A673 (cell line): ENCODE measurements around the gene MID1. TPM values are rescaled to one million over a fixed set of nuclear protein-coding genes. Genes with fewer than 3 reads are reported as not detected.

Experiments
- BruUV-seq: library from RNA; stranded (reverse); fragments of 400-500 nt; replicated peaks from 2 replicates; lab custom pipeline; 2021; lab: Mats Ljungman, UMichigan
- CTCF ChIA-PET: fragments of 300-600 bp; sonication (Branson Sonifier 250); formaldehyde crosslinking; loops from one replicate; lab custom pipeline; 2022; ENCODE audit warnings: antibody characterized with exemption; lab: Charles Lee
- POLR2A ChIA-PET: fragments of 300-600 bp; sonication (Branson Sonifier 250); formaldehyde crosslinking; loops from one replicate; lab custom pipeline; 2022; ENCODE audit warnings: antibody characterized with exemption; ENCODE audit not compliant: low non-redundant PET; lab: Charles Lee
- DNase-seq: peaks from one replicate; pipeline ENCODE4 v3.0.0-alpha.2; 2015; ENCODE audit warnings: low spot score
- H3K27ac ChIP-seq: fragments of 200-600 bp; sonication (generic); 2 replicates; pipeline ENCODE4 v1.5.1; 2016; ENCODE audit warnings: mixed run types, low read depth, mild to moderate bottlenecking, mixed read lengths, antibody characterized with exemption, low read length; ENCODE audit not compliant: poor library complexity, severe bottlenecking
- H3K27me3 ChIP-seq: fragments of 200-600 bp; sonication (generic); replicated peaks from 2 replicates; pipeline ENCODE4 v1.6.1; 2017; ENCODE audit warnings: mixed run types, low read depth, mild to moderate bottlenecking, mixed read lengths, antibody characterized with exemption, low read length; ENCODE audit not compliant: insufficient read depth, poor library complexity
- H3K36me3 ChIP-seq: fragments of 200-600 bp; sonication (generic); 2 replicates; pipeline ENCODE4 v1.6.1; 2016; ENCODE audit warnings: mixed run types, mild to moderate bottlenecking, mixed read lengths, antibody characterized with exemption, low read length; ENCODE audit not compliant: insufficient read depth, poor library complexity, severe bottlenecking
- H3K4me1 ChIP-seq: fragments of 200-600 bp; sonication (generic); 2 replicates; pipeline ENCODE4 v1.6.1; 2017; ENCODE audit warnings: mixed run types, mild to moderate bottlenecking, mixed read lengths, antibody characterized with exemption, low read length; ENCODE audit not compliant: insufficient read depth, poor library complexity, severe bottlenecking
- H3K4me3 ChIP-seq: fragments of 200-600 bp; sonication (generic); 2 replicates; pipeline ENCODE4 v1.5.1; 2016; ENCODE audit warnings: low read depth, mixed run types, mild to moderate bottlenecking, mixed read lengths, low read length; ENCODE audit not compliant: poor library complexity, severe bottlenecking
- H3K9me3 ChIP-seq: fragments of 200-600 bp; sonication (generic); 2 replicates; pipeline ENCODE4 v1.6.1; 2016; ENCODE audit warnings: mixed run types, low read depth, mild to moderate bottlenecking, mixed read lengths, antibody characterized with exemption, low read length; ENCODE audit not compliant: poor library complexity, severe bottlenecking
- EZH2 ChIP-seq: fragments of 200-600 bp; sonication (generic); IDR thresholded peaks from 2 replicates; pipeline ENCODE4 v1.6.1; 2017; ENCODE audit warnings: borderline replicate concordance, low read depth, mild to moderate bottlenecking, mixed read lengths, antibody characterized with exemption, low read length; ENCODE audit not compliant: poor library complexity, severe bottlenecking
- intact Hi-C: fragments of 100-400 bp; cut with micrococcal nuclease; formaldehyde crosslinking; loops from one replicate; pipeline ENCODE4 v1.10.0; 2022; ENCODE audit not compliant: unreplicated experiment
- total RNA-seq: library from RNA; stranded (reverse); gene quantifications from 2 replicates; pipeline ENCODE4 v1.2.3, GENCODE V29; 2021
- TF ChIP-seq, protein P1 (sequence below): fragments of 300-800, 200-600 bp; sonication (generic); conservative IDR thresholded peaks from 2 replicates; pipeline ENCODE4 v1.5.1; 2017; ENCODE audit warnings: low read depth, mild to moderate bottlenecking, antibody characterized with exemption, low read length, moderate library complexity, mixed read lengths

MID1 gene
- total RNA-seq, 1 experiment from 2014 or later: 7.0 TPM

DNA sequence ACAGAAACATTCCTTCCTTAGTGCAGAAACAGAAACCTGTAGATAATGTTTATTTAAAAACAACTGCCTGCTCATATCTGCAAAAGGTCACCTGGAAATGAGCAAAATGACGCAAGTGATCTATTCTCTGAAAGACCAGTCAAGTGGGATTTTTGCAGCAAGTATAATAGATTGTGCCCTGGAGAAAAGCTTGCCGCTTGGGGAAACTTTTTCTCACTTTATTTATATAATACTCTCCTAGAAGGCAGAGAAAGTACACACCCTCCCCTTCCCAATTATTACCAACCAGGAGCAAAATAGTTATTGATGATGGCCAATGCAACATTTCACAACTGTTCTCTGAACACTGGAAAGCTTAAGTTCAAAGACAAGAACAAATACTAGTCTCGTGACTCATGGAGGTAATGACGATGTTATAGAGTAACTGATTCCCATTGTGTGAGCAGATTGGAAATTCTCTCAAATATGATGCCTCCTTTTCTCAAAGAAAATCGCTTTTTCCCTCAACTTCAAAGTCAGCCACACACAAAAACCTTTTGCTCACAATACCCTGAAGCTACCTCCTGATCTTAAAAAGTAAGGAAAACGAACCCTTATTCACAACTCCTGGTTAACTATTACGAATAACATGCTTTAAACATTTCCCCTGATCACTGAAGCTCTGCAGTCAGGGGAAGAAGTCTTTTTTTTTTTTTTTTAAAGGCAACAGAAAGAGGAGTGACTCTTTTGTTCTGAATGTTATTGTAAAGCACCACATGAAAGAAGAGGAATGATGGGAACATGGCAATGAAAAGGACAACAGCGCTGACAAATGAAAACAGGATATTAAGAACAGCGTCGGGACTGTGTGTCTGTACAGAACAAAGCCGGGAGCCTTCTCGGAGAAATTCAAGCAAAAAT is 41.0 kb downstream of the MID1 start:
- H3K9me3 ChIP-seq: peaks cover 4% of the 10 kb centered on the region
- no peak overlapping the region for H3K27ac ChIP-seq
- H3K36me3 ChIP-seq: no peaks in the 10 kb centered on the region
- TF ChIP-seq EZH2: no peak
- TF ChIP-seq, protein P1, sequence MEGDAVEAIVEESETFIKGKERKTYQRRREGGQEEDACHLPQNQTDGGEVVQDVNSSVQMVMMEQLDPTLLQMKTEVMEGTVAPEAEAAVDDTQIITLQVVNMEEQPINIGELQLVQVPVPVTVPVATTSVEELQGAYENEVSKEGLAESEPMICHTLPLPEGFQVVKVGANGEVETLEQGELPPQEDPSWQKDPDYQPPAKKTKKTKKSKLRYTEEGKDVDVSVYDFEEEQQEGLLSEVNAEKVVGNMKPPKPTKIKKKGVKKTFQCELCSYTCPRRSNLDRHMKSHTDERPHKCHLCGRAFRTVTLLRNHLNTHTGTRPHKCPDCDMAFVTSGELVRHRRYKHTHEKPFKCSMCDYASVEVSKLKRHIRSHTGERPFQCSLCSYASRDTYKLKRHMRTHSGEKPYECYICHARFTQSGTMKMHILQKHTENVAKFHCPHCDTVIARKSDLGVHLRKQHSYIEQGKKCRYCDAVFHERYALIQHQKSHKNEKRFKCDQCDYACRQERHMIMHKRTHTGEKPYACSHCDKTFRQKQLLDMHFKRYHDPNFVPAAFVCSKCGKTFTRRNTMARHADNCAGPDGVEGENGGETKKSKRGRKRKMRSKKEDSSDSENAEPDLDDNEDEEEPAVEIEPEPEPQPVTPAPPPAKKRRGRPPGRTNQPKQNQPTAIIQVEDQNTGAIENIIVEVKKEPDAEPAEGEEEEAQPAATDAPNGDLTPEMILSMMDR: no peak
- no TSS peak for BruUV-seq
- intact Hi-C loops: no loop called here
- ChIA-PET CTCF (no interaction called here), POLR2A (no interaction called here)
- H3K27me3 ChIP-seq: no peaks in the 10 kb centered on the region
- H3K4me1 ChIP-seq: peaks cover 7% of the 10 kb centered on the region
- no peak for DNase-seq
- no peak overlapping the region for H3K4me3 ChIP-seq

DNA sequence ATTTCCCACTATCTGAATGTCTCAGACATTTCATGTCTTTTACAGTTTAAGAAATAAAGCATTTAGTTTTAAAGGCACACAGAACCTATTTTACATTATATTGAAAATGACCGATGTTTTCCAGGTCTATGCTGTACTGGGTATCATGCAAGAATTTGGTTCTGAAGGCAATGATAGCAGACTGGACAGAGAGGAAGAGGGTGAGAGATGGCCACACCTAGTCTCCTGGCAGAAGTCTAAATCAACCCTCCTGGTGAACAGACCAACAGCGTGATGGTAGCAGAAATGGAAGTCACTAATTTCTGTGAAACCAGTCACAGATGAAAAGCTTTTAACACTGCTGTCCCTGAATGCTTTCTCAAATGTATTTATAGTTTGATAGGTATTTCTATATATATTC is 41.9 kb downstream of the MID1 start:
- H3K27me3 ChIP-seq: no peaks in the 10 kb centered on the region
- no peak for DNase-seq
- POLR2A ChIA-PET: no interaction called here
- TF ChIP-seq, protein P1: no peak
- TF ChIP-seq EZH2: no peak
- H3K4me3 ChIP-seq: no peak overlapping the region
- peaks cover 8% of the 10 kb centered on the region for H3K9me3 ChIP-seq
- CTCF ChIA-PET: no interaction called here
- no TSS peak for BruUV-seq
- H3K4me1 ChIP-seq: peaks cover 7% of the 10 kb centered on the region
- no peaks in the 10 kb centered on the region for H3K36me3 ChIP-seq
- no peak overlapping the region for H3K27ac ChIP-seq
- intact Hi-C loops: no loop called here

DNA sequence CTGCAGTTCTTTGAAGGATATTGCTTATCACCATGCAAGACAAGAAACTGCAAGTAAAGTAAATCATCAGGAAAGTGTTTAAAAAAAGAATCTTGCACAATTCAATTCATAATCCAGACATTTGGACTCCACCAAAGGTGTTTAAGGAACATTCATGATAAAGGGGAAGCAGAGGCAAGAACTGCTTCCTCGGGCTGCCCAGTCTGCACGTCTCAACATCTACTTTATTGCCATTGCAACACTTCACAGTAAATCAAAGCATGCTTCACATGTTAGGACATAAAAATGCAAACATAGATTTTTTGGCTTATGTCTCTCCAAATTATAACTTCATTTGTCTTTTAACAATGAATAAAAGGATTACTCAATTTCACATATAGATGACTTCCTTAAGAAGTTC is 42.5 kb downstream of the MID1 start:
- Histone ChIP-seq H3K4me3 (no peak overlapping the region), H3K9me3 (peaks cover 8% of the 10 kb centered on the region), H3K27me3 (no peaks in the 10 kb centered on the region), H3K36me3 (no peaks in the 10 kb centered on the region), H3K27ac (no peak overlapping the region), H3K4me1 (peaks cover 7% of the 10 kb centered on the region)
- ChIA-PET POLR2A (no interaction called here), CTCF (no interaction called here)
- TF ChIP-seq EZH2: no peak
- TF ChIP-seq, protein P1: no peak
- DNase-seq: no peak
- intact Hi-C loops: no loop called here
- BruUV-seq: no TSS peak
